GM12878 (cell line): ENCODE measurements around the gene MRRF. TPM values are rescaled to one million over a fixed set of nuclear protein-coding genes. Genes with fewer than 3 reads are reported as not detected.

Experiments used
- ATAC-seq: fragments of 200-7000 bp; cut with Tn5 transposase; 3 replicates; pipeline ENCODE4 v1.9.1; 2020; ENCODE audit warnings: mild to moderate bottlenecking, moderate library complexity
- BruUV-seq: library from RNA; stranded (reverse); fragments of 400-500 nt; replicated peaks from 2 replicates; lab custom pipeline; 2021; lab: Mats Ljungman, UMichigan
- CTCF ChIA-PET: fragments of 300-600 bp; sonication (Branson Sonifier 250); formaldehyde crosslinking; extraction: SDS; loops from one replicate; lab custom pipeline; 2021; ENCODE audit warnings: inconsistent platforms; lab: Yijun Ruan, JAX
- POLR2A ChIA-PET: fragments of 350-600 bp; formaldehyde crosslinking; extraction: SDS; loops from one replicate; lab custom pipeline; 2021; ENCODE audit warnings: inconsistent platforms; lab: Charles Lee
- RAD21 ChIA-PET: fragments of 300-600 bp; sonication (Branson Sonifier 250); formaldehyde crosslinking; loops from one replicate; lab custom pipeline; 2023; ENCODE audit warnings: antibody characterized with exemption; ENCODE audit not compliant: unreplicated experiment; lab: Charles Lee
- SMC1A ChIA-PET: fragments of 300-600 bp; sonication (Branson Sonifier 250); formaldehyde crosslinking; loops from one replicate; lab custom pipeline; 2023; ENCODE audit not compliant: unreplicated experiment, uncharacterized antibody; lab: Charles Lee
- DNase-seq: peaks from one replicate; pipeline ENCODE4 v3.0.0-alpha.2; 2011; ENCODE audit warnings: low read depth, low spot score
- FAIRE-seq: peaks from 3 replicates; lab custom pipeline; 2011; peaks lifted over from hg19 to GRCh38; lab: Jason Lieb, UNC
- H2AFZ ChIP-seq: 2 replicates; pipeline ENCODE4 v1.6.0; 2011; ENCODE audit warnings: low read depth, low read length, control low read depth; ENCODE audit not compliant: control insufficient read depth
- H3K27ac ChIP-seq: 2 replicates; pipeline ENCODE4 v1.5.1; 2011; ENCODE audit warnings: control low read depth; ENCODE audit not compliant: control insufficient read depth, insufficient read depth
- H3K27me3 ChIP-seq, 2 experiments: replicated peaks in 1 of 2; 2 replicates each; pipeline versions ENCODE4 v1.6.0 to v1.6.1; 2011; ENCODE audit warnings: low read length in 1 of 2; ENCODE audit not compliant: control insufficient read depth in 2 of 2, insufficient read depth in 2 of 2
- H3K36me3 ChIP-seq, 2 experiments: 2 replicates each; pipeline ENCODE4 v1.5.1; 2011; ENCODE audit warnings: low read length in 1 of 2; ENCODE audit not compliant: control insufficient read depth in 2 of 2, insufficient read depth in 2 of 2
- H3K4me1 ChIP-seq: 2 replicates; pipeline ENCODE4 v1.6.1; 2011; ENCODE audit warnings: mild to moderate bottlenecking, low read length, moderate library complexity, mixed read lengths; ENCODE audit not compliant: control insufficient read depth, insufficient read depth
- H3K4me2 ChIP-seq: 2 replicates; pipeline ENCODE4 v1.6.0; 2011; ENCODE audit warnings: control low read depth; ENCODE audit not compliant: control insufficient read depth, insufficient read depth
- H3K4me3 ChIP-seq: fragments of 200-600 bp; sonication (generic); 2 replicates; pipeline ENCODE4 v1.5.1; 2016
- H3K79me2 ChIP-seq: 2 replicates; pipeline ENCODE4 v1.6.0; 2011; ENCODE audit warnings: low read length; ENCODE audit not compliant: control insufficient read depth, insufficient read depth
- H3K9ac ChIP-seq: 2 replicates; pipeline ENCODE4 v1.8.0; 2011; ENCODE audit warnings: low read length, control low read depth, mixed read lengths; ENCODE audit not compliant: control insufficient read depth, insufficient read depth
- H3K9me3 ChIP-seq: replicated peaks from 3 replicates; pipeline ENCODE4 v1.5.1; 2011; ENCODE audit warnings: mild to moderate bottlenecking, low read length; ENCODE audit not compliant: control insufficient read depth, insufficient read depth
- H4K20me1 ChIP-seq: 2 replicates; pipeline ENCODE4 v1.6.0; 2011; ENCODE audit not compliant: control insufficient read depth, insufficient read depth
- BRCA1 ChIP-seq: IDR thresholded peaks from 2 replicates; pipeline ENCODE4 v1.6.1; 2011; ENCODE audit warnings: low read depth, low read length, improper control_type of control experiment
- HCFC1 ChIP-seq: fragments of 150-350 bp; IDR thresholded peaks from 2 replicates; pipeline ENCODE4 v1.6.1; 2014; ENCODE audit warnings: low read length
- KLF5 ChIP-seq: fragments of 450-650 bp; IDR thresholded peaks from 2 replicates; pipeline ENCODE4 v1.6.1; 2014; ENCODE audit warnings: mild to moderate bottlenecking; ENCODE audit not compliant: partially characterized antibody
- MXI1 ChIP-seq: fragments of 150-350 bp; IDR thresholded peaks from 2 replicates; pipeline ENCODE4 v1.6.1; 2011; ENCODE audit warnings: low read depth, mild to moderate bottlenecking, inconsistent platforms, low read length, improper control_type of control experiment
- NRF1 ChIP-seq: conservative IDR thresholded peaks from 2 replicates; pipeline ENCODE4 v1.6.1; 2011; ENCODE audit warnings: mild to moderate bottlenecking, low read depth, low read length, improper control_type of control experiment
- SIX5 ChIP-seq: IDR thresholded peaks from 2 replicates; pipeline ENCODE4 v1.6.1; 2011; ENCODE audit warnings: mild to moderate bottlenecking, low read depth, low read length, moderate library complexity; ENCODE audit not compliant: severe bottlenecking
- SP1 ChIP-seq: IDR thresholded peaks from one replicate; pipeline ENCODE4 v1.6.1; 2011; ENCODE audit warnings: low read depth, low read length
- SRF ChIP-seq, 2 experiments: IDR thresholded peaks; 2 replicates each; pipeline ENCODE4 v1.6.1; 2011; ENCODE audit warnings: low read depth in 2 of 2, low read length in 2 of 2, mild to moderate bottlenecking in 1 of 2, moderate library complexity in 1 of 2
- ZNF217 ChIP-seq: fragments of 450-650 bp; IDR thresholded peaks from 2 replicates; pipeline ENCODE4 v1.6.1; 2017; ENCODE audit warnings: antibody characterized with exemption, mild to moderate bottlenecking
- WGBS: methylation state at CpG from one replicate; pipeline ENCODE4 v1.1.6; 2016; ENCODE audit warnings: low lambda C conversion rate; ENCODE audit not compliant: insufficient replicate concordance, insufficient coverage; ENCODE audit errors: missing lambda C conversion rate; 5-methylcytosine and 5-hydroxymethylcytosine counted together
- in situ Hi-C: fragments of 300-500 bp; cut with MboI; formaldehyde crosslinking; loops from 9 replicates; pipeline ENCODE4 v1.14.3; 2018; ENCODE audit warnings: mixed read lengths
- intact Hi-C: fragments of 100-400 bp; cut with micrococcal nuclease; formaldehyde crosslinking; loops from one replicate; pipeline ENCODE4 v1.14.2; 2022; ENCODE audit not compliant: unreplicated experiment
- polyA plus RNA-seq, 11 experiments: library from polyadenylated mRNA; depleted of rRNA in 4 of 11; unstranded in 6 of 11; stranded (reverse) in 5 of 11; fragments of >200 nt; fragmentation: Nextera tagmentation in 4 of 11; fragmentation: Illumina TruSeq in 1 of 11; extraction: Ambion mirVana in 4 of 11; extraction: Trizol in 1 of 11; gene quantifications; 1 replicate in 1 of 11; 2 replicates in 10 of 11; pipeline versions ENCODE4 v1.2.1 to v1.2.3, GENCODE V29; 2011 to 2016; ENCODE audit warnings: inconsistent platforms in 2 of 11, missing spikeins in 2 of 11, low read depth in 1 of 11
- total RNA-seq, 4 experiments: library from RNA; depleted of rRNA in 3 of 4; stranded (reverse); fragments of >200 nt in 3 of 4; fragmentation: Illumina TruSeq in 1 of 4; extraction: Trizol in 1 of 4; gene quantifications; 2 replicates each; pipeline versions ENCODE4 v1.2.1 to v1.2.3, GENCODE V29; 2013 to 2021
- TF ChIP-seq, protein P1 (sequence below): fragments of 450-650 bp; IDR thresholded peaks from 2 replicates; pipeline ENCODE4 v1.6.1; 2017; ENCODE audit warnings: low read depth, mild to moderate bottlenecking, moderate library complexity
- TF ChIP-seq, protein P2 (sequence below): IDR thresholded peaks from 2 replicates; pipeline ENCODE4 v1.6.1; 2012; ENCODE audit warnings: low read depth, low read length, improper control_type of control experiment
- TF ChIP-seq, protein P3 (sequence below): fragments of 450-650 bp; formaldehyde crosslinking; IDR thresholded peaks from 2 replicates; pipeline ENCODE4 v1.5.0; 2022; ENCODE audit warnings: mild to moderate bottlenecking, missing genetic modification characterization

Gene MRRF
- total and polyA plus RNA-seq, 10 of the 15 experiments (the other 5 are each of a cell fraction or from before 2014, with no cell fraction given) = 64.8 to 112 (median 76.4) TPM

DNA sequence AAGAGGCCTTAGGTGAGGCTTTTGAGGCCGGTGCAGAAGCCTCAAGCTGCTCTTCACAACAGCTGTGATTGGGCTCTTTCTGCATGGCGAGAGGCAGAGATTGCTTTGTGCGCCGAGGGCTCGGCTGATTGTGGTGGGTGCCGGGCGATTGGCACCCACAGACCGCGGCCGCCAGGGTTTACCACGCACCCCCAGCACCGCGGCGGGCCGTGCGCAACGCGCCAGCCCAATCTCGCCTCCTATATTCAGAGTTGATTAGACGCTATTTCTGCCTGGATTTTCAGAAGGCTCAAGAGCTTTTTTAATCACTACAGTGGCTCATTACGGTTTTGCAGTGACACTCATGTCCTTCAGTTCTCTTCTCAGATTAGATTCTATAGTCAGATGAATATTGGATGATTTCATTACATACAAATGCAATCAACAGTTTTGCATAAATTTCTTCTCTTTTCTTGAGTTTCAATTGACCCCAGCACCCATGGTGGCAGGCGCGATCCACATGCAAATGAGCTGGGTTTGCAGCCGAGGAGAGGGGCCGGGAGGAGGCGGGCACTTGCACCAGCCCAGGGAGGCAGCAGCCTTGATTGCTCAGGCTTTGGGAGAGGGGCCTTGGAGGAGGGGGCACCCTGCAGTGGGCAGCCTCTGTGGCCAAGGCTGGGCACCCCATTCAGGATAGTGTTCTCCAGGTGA is 72.3 kb downstream of the MRRF start (continued):
- TF ChIP-seq, protein P1, sequence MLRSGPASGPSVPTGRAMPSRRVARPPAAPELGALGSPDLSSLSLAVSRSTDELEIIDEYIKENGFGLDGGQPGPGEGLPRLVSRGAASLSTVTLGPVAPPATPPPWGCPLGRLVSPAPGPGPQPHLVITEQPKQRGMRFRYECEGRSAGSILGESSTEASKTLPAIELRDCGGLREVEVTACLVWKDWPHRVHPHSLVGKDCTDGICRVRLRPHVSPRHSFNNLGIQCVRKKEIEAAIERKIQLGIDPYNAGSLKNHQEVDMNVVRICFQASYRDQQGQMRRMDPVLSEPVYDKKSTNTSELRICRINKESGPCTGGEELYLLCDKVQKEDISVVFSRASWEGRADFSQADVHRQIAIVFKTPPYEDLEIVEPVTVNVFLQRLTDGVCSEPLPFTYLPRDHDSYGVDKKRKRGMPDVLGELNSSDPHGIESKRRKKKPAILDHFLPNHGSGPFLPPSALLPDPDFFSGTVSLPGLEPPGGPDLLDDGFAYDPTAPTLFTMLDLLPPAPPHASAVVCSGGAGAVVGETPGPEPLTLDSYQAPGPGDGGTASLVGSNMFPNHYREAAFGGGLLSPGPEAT = no peak
- TF ChIP-seq HCFC1 = no peak

DNA sequence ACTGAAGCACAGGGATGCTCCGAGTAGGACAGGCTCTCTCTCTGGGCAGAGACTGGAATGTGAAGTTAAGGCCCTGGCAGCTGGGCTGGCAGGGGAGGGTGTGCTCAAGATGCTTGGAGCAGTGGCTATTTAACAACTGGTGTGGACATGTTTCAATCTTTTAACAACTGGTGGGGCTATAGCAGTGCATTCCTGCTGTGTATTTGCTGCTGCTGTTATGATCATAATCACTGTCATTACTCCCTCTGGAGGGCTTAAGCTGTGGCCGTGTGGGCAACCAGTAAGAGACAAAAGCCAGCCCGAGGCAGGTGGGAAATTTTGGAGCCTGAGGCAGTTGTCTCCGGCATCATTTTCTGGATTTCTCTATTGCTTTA is 72.9 kb downstream of the MRRF start:
- no peak for DNase-seq
- no peaks in the 10 kb centered on the region for H4K20me1 ChIP-seq
- ChIA-PET POLR2A (no interaction called here), CTCF (no interaction called here), SMC1A (interaction anchor here (1.0 kb wide), 1 partner anchor 67 kb away, joined by 3 read pairs; no protein-coding TSS in a partner anchor), RAD21 (no interaction called here)
- H3K9ac ChIP-seq = no peak overlapping the region
- H3K9me3 ChIP-seq = no peaks in the 10 kb centered on the region
- in situ Hi-C loops = no loop called here
- H3K79me2 ChIP-seq = no peaks in the 10 kb centered on the region
- no TSS peak for BruUV-seq
- H3K36me3 ChIP-seq = no peaks in the 10 kb centered on the region
- intact Hi-C loops = no loop called here
- WGBS = 28% methylated on average over 4 of the region's 4 CpGs
- H3K27me3 ChIP-seq = no peaks in the 10 kb centered on the region; a peak in 2 of 4 replicates
- ATAC-seq = no peak
- no peak overlapping the region for H3K4me2 ChIP-seq
- no peak overlapping the region for H3K4me3 ChIP-seq
- H3K4me1 ChIP-seq = no peaks in the 10 kb centered on the region
- no peak for FAIRE-seq
- no peak overlapping the region for H3K27ac ChIP-seq
- no peak overlapping the region for H2AFZ ChIP-seq
- TF ChIP-seq SIX5 (no peak), NRF1 (no peak), ZNF217 (no peak), SRF (IDR thresholded peaks at IDR 0.05; ENCODE audit: low read depth in 2 of 2, low read length in 2 of 2) (no peak), MXI1 (no peak), KLF5 (no peak), BRCA1 (no peak), SP1 (no peak)
- TF ChIP-seq, protein P2, sequence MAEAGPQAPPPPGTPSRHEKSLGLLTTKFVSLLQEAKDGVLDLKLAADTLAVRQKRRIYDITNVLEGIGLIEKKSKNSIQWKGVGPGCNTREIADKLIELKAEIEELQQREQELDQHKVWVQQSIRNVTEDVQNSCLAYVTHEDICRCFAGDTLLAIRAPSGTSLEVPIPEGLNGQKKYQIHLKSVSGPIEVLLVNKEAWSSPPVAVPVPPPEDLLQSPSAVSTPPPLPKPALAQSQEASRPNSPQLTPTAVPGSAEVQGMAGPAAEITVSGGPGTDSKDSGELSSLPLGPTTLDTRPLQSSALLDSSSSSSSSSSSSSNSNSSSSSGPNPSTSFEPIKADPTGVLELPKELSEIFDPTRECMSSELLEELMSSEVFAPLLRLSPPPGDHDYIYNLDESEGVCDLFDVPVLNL = no peak
- TF ChIP-seq, protein P3, sequence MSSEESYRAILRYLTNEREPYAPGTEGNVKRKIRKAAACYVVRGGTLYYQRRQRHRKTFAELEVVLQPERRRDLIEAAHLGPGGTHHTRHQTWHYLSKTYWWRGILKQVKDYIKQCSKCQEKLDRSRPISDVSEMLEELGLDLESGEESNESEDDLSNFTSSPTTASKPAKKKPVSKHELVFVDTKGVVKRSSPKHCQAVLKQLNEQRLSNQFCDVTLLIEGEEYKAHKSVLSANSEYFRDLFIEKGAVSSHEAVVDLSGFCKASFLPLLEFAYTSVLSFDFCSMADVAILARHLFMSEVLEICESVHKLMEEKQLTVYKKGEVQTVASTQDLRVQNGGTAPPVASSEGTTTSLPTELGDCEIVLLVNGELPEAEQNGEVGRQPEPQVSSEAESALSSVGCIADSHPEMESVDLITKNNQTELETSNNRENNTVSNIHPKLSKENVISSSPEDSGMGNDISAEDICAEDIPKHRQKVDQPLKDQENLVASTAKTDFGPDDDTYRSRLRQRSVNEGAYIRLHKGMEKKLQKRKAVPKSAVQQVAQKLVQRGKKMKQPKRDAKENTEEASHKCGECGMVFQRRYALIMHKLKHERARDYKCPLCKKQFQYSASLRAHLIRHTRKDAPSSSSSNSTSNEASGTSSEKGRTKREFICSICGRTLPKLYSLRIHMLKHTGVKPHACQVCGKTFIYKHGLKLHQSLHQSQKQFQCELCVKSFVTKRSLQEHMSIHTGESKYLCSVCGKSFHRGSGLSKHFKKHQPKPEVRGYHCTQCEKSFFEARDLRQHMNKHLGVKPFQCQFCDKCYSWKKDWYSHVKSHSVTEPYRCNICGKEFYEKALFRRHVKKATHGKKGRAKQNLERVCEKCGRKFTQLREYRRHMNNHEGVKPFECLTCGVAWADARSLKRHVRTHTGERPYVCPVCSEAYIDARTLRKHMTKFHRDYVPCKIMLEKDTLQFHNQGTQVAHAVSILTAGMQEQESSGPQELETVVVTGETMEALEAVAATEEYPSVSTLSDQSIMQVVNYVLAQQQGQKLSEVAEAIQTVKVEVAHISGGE (CRISPR knock-in tag) = no peak
